Brain microvascular endothelial cell (primary cell): ENCODE results near the gene TMEM184A.

Experiments used
- DNase-seq: peaks from one replicate; pipeline ENCODE4 v3.0.0-alpha.2; 2020
- H3K27ac ChIP-seq: fragments of 250-450 bp; sonication (Bioruptor Pico); 2 replicates; pipeline ENCODE4 v1.5.1; 2020; ENCODE audit warnings: mild to moderate bottlenecking, moderate library complexity
- H3K27me3 ChIP-seq: fragments of 250-450 bp; sonication (Bioruptor Pico); replicated peaks from 2 replicates; pipeline ENCODE4 v1.5.1; 2020; ENCODE audit warnings: mild to moderate bottlenecking
- H3K36me3 ChIP-seq: fragments of 250-450 bp; sonication (Bioruptor Pico); replicated peaks from 2 replicates; pipeline ENCODE4 v1.5.1; 2020; ENCODE audit warnings: mild to moderate bottlenecking
- H3K4me3 ChIP-seq: 2 replicates; pipeline ENCODE4 v1.5.1; 2011; ENCODE audit warnings: low read depth, mild to moderate bottlenecking, control low read depth, low read length, moderate library complexity
- CTCF ChIP-seq: IDR thresholded peaks from 2 replicates; pipeline ENCODE4 v1.5.1; 2011; ENCODE audit warnings: low read depth, mild to moderate bottlenecking, moderate library complexity, low read length, control low read depth, inconsistent platforms; ENCODE audit errors: missing control alignments
- in situ Hi-C: cut with HindIII; loops from 2 replicates; pipeline ENCODE4 v1.10.0; 2017; ENCODE audit warnings: low sequenced_read_pairs, low pct_ligation_motif_present

Gene TMEM184A

GRCh38 chr7:1592299-1592871 lies 36.4 kb upstream of the TMEM184A start:
- no peak overlapping the region for H3K27ac ChIP-seq
- TF ChIP-seq CTCF: no peak
- no peak overlapping the region for H3K4me3 ChIP-seq
- in situ Hi-C loops: no loop called here
- H3K36me3 ChIP-seq: no peaks in the 10 kb centered on the region
- no peak for DNase-seq
- peaks cover 22% of the 10 kb centered on the region for H3K27me3 ChIP-seq

GRCh38 chr7:1591876-1592275 lies 35.9 kb upstream of the TMEM184A start:
- no peaks in the 10 kb centered on the region for H3K36me3 ChIP-seq
- TF ChIP-seq CTCF: no peak
- in situ Hi-C loops: no loop called here
- peaks cover 27% of the 10 kb centered on the region for H3K27me3 ChIP-seq
- DNase-seq: no peak
- no peak overlapping the region for H3K4me3 ChIP-seq
- H3K27ac ChIP-seq: no peak overlapping the region

- Histone ChIP-seq H3K27me3 (peaks cover 30% of the 10 kb centered on the region), H3K27ac (no peak overlapping the region), H3K4me3 (no peak overlapping the region), H3K36me3 (no peaks in the 10 kb centered on the region)
- no peak for TF ChIP-seq CTCF
- in situ Hi-C loops: no loop called here
- DNase-seq: no peak
These were observed 35.4 kb upstream of the TMEM184A start for GRCh38 chr7:1591396-1591795.

- H3K27ac ChIP-seq: no peak overlapping the region
- peaks cover 33% of the 10 kb centered on the region for H3K27me3 ChIP-seq
- in situ Hi-C loops: no loop called here
- TF ChIP-seq CTCF: no peak
- no peaks in the 10 kb centered on the region for H3K36me3 ChIP-seq
- no peak for DNase-seq
- no peak overlapping the region for H3K4me3 ChIP-seq
These were observed 34.9 kb upstream of the TMEM184A start for GRCh38 chr7:1590887-1591286.

GRCh38 chr7:1590476-1590875 lies 34.5 kb upstream of the TMEM184A start:
- Histone ChIP-seq H3K36me3 (no peaks in the 10 kb centered on the region), H3K27me3 (peaks cover 37% of the 10 kb centered on the region), H3K27ac (no peak overlapping the region), H3K4me3 (no peak overlapping the region)
- TF ChIP-seq CTCF: no peak
- in situ Hi-C loops: no loop called here
- DNase-seq: no peak

GRCh38 chr7:1588978-1589377 lies 33.0 kb upstream of the TMEM184A start:
- Histone ChIP-seq H3K27me3 (peaks cover 42% of the 10 kb centered on the region), H3K36me3 (no peaks in the 10 kb centered on the region), H3K4me3 (no peak overlapping the region), H3K27ac (no peak overlapping the region)
- in situ Hi-C loops: no loop called here
- DNase-seq: no peak
- no peak for TF ChIP-seq CTCF
